K562 treated with DMSO at 1 percent for 4 hours (cell line): Measurements from ENCODE around the gene CARD18. TPM values are rescaled to one million over a fixed set of nuclear protein-coding genes. Genes with fewer than 3 reads are reported as not detected.

Experiments
- total RNA-seq: library from RNA; unstranded; fragments of 300-600 nt; gene quantifications from 2 replicates; pipeline ENCODE4 v1.2.3, GENCODE V29; 2022; ENCODE audit not compliant: insufficient read depth

Gene CARD18, protein sequence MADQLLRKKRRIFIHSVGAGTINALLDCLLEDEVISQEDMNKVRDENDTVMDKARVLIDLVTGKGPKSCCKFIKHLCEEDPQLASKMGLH
- 0.92 and 1.1 TPM in 2 replicates for total RNA-seq

DNA sequence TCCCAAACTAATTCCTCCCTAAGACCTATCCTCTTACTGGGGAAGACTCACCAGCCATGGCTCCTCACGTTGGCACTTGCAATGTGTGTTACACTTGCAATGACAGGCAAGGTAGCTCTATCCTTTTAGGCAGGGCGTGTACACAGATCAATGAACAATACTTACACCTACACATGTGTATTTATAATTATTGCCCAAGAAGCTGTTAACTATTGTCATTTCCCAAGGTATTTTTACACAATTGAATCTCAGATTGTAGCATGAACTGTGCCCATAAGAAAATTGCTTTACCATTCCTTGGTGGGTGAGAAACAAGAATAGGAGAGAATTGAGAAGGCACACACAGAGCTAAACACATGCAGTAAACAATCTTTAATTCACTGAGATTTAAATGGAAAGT lies at the start of gene CARD18:
CARD18 (minus strand) TSS at position 101 of the 400 bp plus-strand sequence; CDS start at position 58, 43 bp downstream.

Other genes starting within 250 kb of the CARD18 start
- not detected in 2 replicates for gene CASP12, start 241.3 kb downstream of the CARD18 start, total RNA-seq
- gene CASP4, start 171.2 kb downstream of the CARD18 start, total RNA-seq = 1.5 and 1.7 TPM in 2 replicates
- not detected in 2 replicates for gene CASP5, start 116.6 kb downstream of the CARD18 start, total RNA-seq
- gene CASP1, start 104.6 kb downstream of the CARD18 start, total RNA-seq = not detected in 2 replicates
- gene CARD16, start 94.4 kb downstream of the CARD18 start, total RNA-seq = not detected in 2 replicates